Measurements from ENCODE around the gene POLR2L.

The POLR2L gene

DNA sequence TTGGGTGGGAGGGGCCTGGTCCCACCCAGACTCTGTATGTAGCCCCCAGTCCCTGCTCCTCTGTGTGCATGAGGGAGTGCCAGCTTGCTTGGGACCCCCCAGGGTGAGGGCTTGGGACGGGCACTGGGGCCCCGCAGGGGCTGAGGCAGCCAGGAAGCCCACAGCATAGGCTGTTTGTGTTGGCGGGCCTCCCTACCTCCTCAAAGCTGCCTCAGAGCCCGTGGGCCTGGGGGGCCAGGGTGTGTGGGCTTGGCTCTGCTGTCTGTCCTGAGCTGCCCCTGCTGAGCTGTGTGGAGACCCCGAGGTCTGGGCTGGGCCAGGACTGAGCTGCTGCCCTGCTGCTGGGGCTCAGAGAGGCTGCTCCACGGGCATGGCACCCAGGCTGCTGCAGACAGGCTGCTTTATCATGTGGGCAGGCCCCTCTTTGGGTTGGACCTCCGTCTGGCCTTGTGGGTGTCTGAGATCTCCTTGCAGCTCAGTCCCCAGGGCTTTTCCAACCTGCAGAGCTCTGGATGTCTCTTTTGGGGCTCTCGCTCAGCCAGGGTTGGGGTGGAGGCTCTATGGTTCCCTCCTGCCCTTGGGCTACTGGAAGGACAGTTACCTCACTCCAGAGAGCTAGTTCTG, 3.7 kb upstream of the POLR2L start:
- Histone ChIP-seq H3K4me1 (ENCODE audit: insufficient read depth, poor library complexity, severe bottlenecking) (peaks cover 20% of the 10 kb centered on the region), H3K36me3 (ENCODE audit: low read depth) (peaks cover 15% of the 10 kb centered on the region), H3K9me3 (ENCODE audit: severe bottlenecking) (no peaks in the 10 kb centered on the region), H3K27me3 (ENCODE audit: insufficient read depth, poor library complexity, severe bottlenecking) (no peaks in the 10 kb centered on the region), H3K4me3 (ENCODE audit: severe bottlenecking) (no peak overlapping the region), H3K27ac (ENCODE audit: poor library complexity, severe bottlenecking) (peak overlapping the region; percentile 97)
- ATAC-seq (ENCODE audit: low read depth) = no peak
- DNase-seq (ENCODE audit: low spot score) = no peak
- TF ChIP-seq, protein P1, sequence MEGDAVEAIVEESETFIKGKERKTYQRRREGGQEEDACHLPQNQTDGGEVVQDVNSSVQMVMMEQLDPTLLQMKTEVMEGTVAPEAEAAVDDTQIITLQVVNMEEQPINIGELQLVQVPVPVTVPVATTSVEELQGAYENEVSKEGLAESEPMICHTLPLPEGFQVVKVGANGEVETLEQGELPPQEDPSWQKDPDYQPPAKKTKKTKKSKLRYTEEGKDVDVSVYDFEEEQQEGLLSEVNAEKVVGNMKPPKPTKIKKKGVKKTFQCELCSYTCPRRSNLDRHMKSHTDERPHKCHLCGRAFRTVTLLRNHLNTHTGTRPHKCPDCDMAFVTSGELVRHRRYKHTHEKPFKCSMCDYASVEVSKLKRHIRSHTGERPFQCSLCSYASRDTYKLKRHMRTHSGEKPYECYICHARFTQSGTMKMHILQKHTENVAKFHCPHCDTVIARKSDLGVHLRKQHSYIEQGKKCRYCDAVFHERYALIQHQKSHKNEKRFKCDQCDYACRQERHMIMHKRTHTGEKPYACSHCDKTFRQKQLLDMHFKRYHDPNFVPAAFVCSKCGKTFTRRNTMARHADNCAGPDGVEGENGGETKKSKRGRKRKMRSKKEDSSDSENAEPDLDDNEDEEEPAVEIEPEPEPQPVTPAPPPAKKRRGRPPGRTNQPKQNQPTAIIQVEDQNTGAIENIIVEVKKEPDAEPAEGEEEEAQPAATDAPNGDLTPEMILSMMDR (IDR thresholded peaks at IDR 0.05; ENCODE audit: poor library complexity, severe bottlenecking) = no peak

DNA sequence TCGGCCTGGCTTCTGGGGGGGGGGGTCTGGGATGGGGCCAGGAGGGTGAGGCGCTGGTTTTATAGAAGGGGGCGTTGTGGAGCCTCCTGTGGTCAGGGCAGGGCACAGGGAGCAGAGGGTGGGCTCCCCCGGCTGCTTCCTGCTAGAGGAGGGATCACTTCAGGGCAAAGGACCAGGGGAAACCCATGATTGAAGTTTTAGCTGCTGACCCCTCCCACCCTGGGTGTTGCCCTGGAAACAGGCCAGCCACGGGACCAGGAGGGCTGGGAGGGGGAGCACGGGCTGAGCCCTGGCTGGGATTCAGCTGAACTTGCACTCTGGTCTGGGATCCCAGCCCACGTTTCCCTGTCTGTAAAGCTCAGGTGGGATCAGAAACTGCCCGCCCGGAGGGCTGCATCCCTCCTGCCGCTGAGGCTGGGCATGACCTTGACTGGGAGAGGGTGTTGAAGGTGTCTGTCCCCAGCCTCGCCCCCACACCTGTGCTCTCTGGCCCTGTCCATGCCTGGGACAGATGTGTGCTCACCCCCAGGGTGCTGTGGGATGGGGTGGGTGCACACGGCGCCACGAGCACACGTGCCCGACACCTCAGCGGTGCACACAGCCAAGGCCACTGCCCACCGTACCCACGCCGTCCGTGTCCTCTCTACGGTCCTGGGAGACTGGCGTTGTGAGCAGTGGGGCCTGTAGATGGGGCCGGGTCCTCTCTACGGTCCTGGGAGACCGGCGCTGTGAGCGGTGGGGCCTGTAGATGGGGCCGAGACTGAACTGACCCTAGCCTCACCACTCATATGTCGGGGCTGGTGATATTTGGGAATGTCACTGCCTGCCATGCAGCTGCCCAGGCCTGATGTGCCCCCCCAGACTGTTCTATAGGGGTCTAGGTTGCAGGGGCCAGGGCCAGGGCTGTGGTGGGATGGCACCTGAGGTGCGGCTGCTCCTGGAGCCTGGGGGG, 2.6 kb upstream of the POLR2L start:
- H3K27ac ChIP-seq (ENCODE audit: poor library complexity, severe bottlenecking) = peak overlapping the region; percentile 97
- no peaks in the 10 kb centered on the region for H3K9me3 ChIP-seq (ENCODE audit: severe bottlenecking)
- ATAC-seq (ENCODE audit: low read depth) (peak; percentile 22), DNase-seq (ENCODE audit: low spot score) (peak; percentile 89)
- peaks cover 24% of the 10 kb centered on the region for H3K4me1 ChIP-seq (ENCODE audit: insufficient read depth, poor library complexity, severe bottlenecking)
- no peaks in the 10 kb centered on the region for H3K27me3 ChIP-seq (ENCODE audit: insufficient read depth, poor library complexity, severe bottlenecking)
- peaks cover 25% of the 10 kb centered on the region for H3K36me3 ChIP-seq (ENCODE audit: low read depth)
- TF ChIP-seq, protein P1 (IDR thresholded peaks at IDR 0.05; ENCODE audit: poor library complexity, severe bottlenecking) = peak; percentile 9
- H3K4me3 ChIP-seq (ENCODE audit: severe bottlenecking) = peak overlapping the region; percentile 58

DNA sequence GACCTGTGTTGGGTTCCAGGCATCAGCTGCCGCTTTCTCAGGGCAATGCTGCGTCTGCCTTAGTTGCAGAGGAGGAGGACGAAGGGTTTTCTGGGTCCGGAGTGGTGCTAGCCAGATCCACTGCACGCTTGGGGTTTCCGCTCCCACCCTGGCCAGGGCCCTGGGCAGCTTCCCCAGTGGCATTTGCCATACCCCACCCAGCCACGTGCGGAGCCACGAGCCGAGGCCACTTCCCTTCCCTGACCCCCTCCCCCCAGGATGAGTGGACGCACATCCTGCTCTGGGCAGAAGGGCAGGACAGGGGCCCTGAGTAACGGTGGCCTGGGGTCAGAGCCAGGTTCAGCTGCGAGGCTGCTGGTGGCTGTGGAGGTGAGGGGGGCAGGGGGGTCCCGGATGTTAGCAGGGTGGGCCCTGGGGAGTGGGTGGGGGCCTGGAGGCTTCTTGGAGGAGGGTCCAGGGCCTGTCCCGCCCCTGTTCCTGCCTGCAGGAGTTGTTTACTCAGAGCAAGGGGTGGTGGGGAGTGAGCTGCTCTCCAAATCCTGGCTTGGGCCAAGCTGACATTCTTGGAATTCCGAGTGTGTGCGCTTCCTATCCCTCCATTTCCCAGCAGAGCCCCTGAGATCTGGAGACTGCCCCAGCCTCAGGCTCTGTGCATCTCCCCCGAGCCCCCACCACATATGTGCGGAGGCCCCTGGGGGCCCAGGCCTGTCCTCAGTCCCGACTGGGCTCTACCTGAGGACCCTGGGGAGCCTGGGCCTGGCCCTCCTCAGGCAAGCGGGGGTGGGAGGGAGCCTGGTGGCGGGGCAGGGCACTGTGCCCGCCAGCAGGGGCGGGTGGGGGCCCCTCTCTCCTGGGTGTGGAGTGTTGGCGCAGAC, 1.7 kb upstream of the POLR2L start:
- TF ChIP-seq, protein P1 (IDR thresholded peaks at IDR 0.05; ENCODE audit: poor library complexity, severe bottlenecking) = peak; percentile 10
- ATAC-seq (ENCODE audit: low read depth) (peak; percentile 64), DNase-seq (ENCODE audit: low spot score) (peak; percentile 95)
- H3K36me3 ChIP-seq (ENCODE audit: low read depth) = peaks cover 31% of the 10 kb centered on the region
- no peaks in the 10 kb centered on the region for H3K27me3 ChIP-seq (ENCODE audit: insufficient read depth, poor library complexity, severe bottlenecking)
- H3K27ac ChIP-seq (ENCODE audit: poor library complexity, severe bottlenecking) = peak overlapping the region; percentile 97
- peaks cover 24% of the 10 kb centered on the region for H3K4me1 ChIP-seq (ENCODE audit: insufficient read depth, poor library complexity, severe bottlenecking)
- H3K9me3 ChIP-seq (ENCODE audit: severe bottlenecking) = no peaks in the 10 kb centered on the region
- H3K4me3 ChIP-seq (ENCODE audit: severe bottlenecking) = peak overlapping the region; percentile 58

DNA sequence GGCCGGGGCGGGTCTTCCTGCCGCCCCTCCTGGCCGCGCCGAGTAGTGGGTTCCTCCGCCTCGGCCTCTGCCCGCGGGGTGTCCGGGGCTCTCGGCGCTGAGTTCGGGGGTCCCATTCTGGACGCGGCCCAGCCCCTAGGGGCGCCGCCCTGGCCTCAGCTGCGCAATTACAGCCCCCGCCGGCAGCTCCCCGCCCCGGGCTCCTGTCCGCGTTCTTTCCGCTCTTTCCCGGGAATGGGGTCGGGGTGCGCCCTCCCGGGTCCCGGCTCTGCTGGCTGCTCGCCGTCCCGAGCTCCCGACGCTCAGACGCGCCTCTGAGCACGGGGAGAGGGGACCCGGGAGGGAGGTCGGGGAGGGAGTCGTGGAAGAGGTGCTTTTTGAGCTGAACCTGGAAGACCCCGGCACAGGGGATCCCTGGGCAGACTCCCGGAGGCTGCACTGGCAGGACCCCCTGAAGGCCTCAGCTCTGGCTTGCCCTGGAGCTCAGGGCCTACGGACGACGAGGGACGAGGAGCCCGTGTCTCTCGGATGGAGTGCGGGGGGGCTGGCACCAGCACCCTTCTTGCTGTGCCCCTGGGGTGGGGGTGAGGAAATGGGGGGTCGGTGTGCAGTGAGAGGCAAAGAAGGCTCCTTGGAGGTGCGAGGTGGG, 881 bp upstream of the POLR2L start:
- DNase-seq (ENCODE audit: low spot score) = no peak
- peaks cover 24% of the 10 kb centered on the region for H3K4me1 ChIP-seq (ENCODE audit: insufficient read depth, poor library complexity, severe bottlenecking)
- no peaks in the 10 kb centered on the region for H3K27me3 ChIP-seq (ENCODE audit: insufficient read depth, poor library complexity, severe bottlenecking)
- H3K36me3 ChIP-seq (ENCODE audit: low read depth) = peaks cover 33% of the 10 kb centered on the region
- ATAC-seq (ENCODE audit: low read depth) = no peak
- H3K4me3 ChIP-seq (ENCODE audit: severe bottlenecking) = peak overlapping the region; percentile 58
- TF ChIP-seq, protein P1 (IDR thresholded peaks at IDR 0.05; ENCODE audit: poor library complexity, severe bottlenecking) = no peak
- peak overlapping the region; percentile 97 for H3K27ac ChIP-seq (ENCODE audit: poor library complexity, severe bottlenecking)
- no peaks in the 10 kb centered on the region for H3K9me3 ChIP-seq (ENCODE audit: severe bottlenecking)
